PFSK-1 (cell line): Measurements from ENCODE around the gene LYPD6B.

Experiments used
- FOXP2 ChIP-seq: optimal IDR thresholded peaks from 2 replicates; pipeline ENCODE3; 2011; ENCODE audit warnings: borderline replicate concordance, control low read depth, inconsistent platforms; ENCODE audit not compliant: insufficient read depth; ENCODE audit errors: extremely low read length, extremely low read depth
- POLR2AphosphoS5 ChIP-seq: IDR thresholded peaks from 2 replicates; pipeline ENCODE4 v1.6.1; 2012; ENCODE audit warnings: low read depth, mild to moderate bottlenecking, control low read depth, low read length, moderate library complexity
- REST ChIP-seq, 2 experiments: IDR thresholded peaks; 2 replicates each; pipeline versions ENCODE4 v1.6.1 to v1.8.0; 2011 to 2012; ENCODE audit warnings: low read depth in 2 of 2, low read length in 2 of 2, control low read depth in 1 of 2, inconsistent platforms in 1 of 2, mild to moderate bottlenecking in 1 of 2, moderate library complexity in 1 of 2; ENCODE audit not compliant: insufficient read depth in 1 of 2
- SIN3A ChIP-seq: IDR thresholded peaks from 2 replicates; pipeline ENCODE4 v1.6.1; 2012; ENCODE audit warnings: mild to moderate bottlenecking, low read length, moderate library complexity, borderline replicate concordance; ENCODE audit not compliant: insufficient read depth
- TAF1 ChIP-seq: IDR thresholded peaks from 2 replicates; pipeline ENCODE4 v1.6.1; 2012; ENCODE audit warnings: low read length, control low read depth, borderline replicate concordance; ENCODE audit not compliant: insufficient read depth

LYPD6B gene

GRCh38 chr2:149028891-149029290 lies 9.6 kb upstream of the LYPD6B start:
- TF ChIP-seq SIN3A (no peak), TAF1 (no peak), POLR2AphosphoS5 (no peak), FOXP2 (no peak), REST (IDR thresholded peaks at IDR 0.05; ENCODE audit: insufficient read depth in 1 of 2, low read depth in 2 of 2, low read length in 2 of 2) (no peak)

- TF ChIP-seq SIN3A (no peak), REST (IDR thresholded peaks at IDR 0.05; ENCODE audit: insufficient read depth in 1 of 2, low read depth in 2 of 2, low read length in 2 of 2) (no peak), FOXP2 (no peak), POLR2AphosphoS5 (no peak), TAF1 (no peak)
These were observed 9.1 kb upstream of the LYPD6B start for GRCh38 chr2:149029307-149029965.

GRCh38 chr2:149031396-149031795 lies 7.1 kb upstream of the LYPD6B start:
- TF ChIP-seq TAF1 = no peak

- no peak for TF ChIP-seq POLR2AphosphoS5
- TF ChIP-seq FOXP2 = no peak
- no peak for TF ChIP-seq TAF1
- TF ChIP-seq REST (IDR thresholded peaks at IDR 0.05; ENCODE audit: insufficient read depth in 1 of 2, low read depth in 2 of 2, low read length in 2 of 2) = no peak
- no peak for TF ChIP-seq SIN3A
These were observed 4.8 kb upstream of the LYPD6B start for GRCh38 chr2:149033716-149034115.

- no peak for TF ChIP-seq POLR2AphosphoS5
- TF ChIP-seq REST (IDR thresholded peaks at IDR 0.05; ENCODE audit: insufficient read depth in 1 of 2, low read depth in 2 of 2, low read length in 2 of 2) = no peak
- no peak for TF ChIP-seq FOXP2
- no peak for TF ChIP-seq SIN3A
- TF ChIP-seq TAF1 = no peak
These were observed 4.1 kb upstream of the LYPD6B start for GRCh38 chr2:149034406-149034805.
